CD4-positive, alpha-beta T cell treated with Interleukin-2 at 100 ng/mL for 4 hours (primary cell): Measurements from ENCODE around the gene FAIM.
"Not testable (repeated sequence)": the region's sequence is repeated elsewhere in the genome, so short reads cannot be mapped to it uniquely, and the experiment has no call there.

Experiments used
- DNase-seq: peaks from one replicate; pipeline ENCODE4 v3.0.0-alpha.2; 2020; ENCODE audit warnings: low spot score

Gene FAIM

GRCh38 chr3:138601661-138602060, 6.9 kb upstream of the FAIM start:
- not testable (repeated sequence) for DNase-seq

- not testable (repeated sequence) for DNase-seq
Observed at GRCh38 chr3:138604106-138604595, 4.4 kb upstream of the FAIM start.

GRCh38 chr3:138609898-138610266, 1.3 kb downstream of the FAIM start:
- no peak for DNase-seq

GRCh38 chr3:138615462-138615861, 6.9 kb downstream of the FAIM start:
- no peak for DNase-seq

- no peak for DNase-seq
Observed at GRCh38 chr3:138620431-138620830, 11.9 kb downstream of the FAIM start.

- DNase-seq, result no peak
Observed at GRCh38 chr3:138624518-138624917, 15.9 kb downstream of the FAIM start.

GRCh38 chr3:138625707-138626365, 17.3 kb downstream of the FAIM start:
- DNase-seq, result no peak

- DNase-seq, result no peak
Observed at GRCh38 chr3:138629526-138629925, 21.0 kb downstream of the FAIM start.

- no peak for DNase-seq
Observed at GRCh38 chr3:138638641-138639040, 30.1 kb downstream of the FAIM start.

GRCh38 chr3:138640537-138640936, 32.0 kb downstream of the FAIM start:
- DNase-seq, result no peak

- no peak for DNase-seq
Observed at GRCh38 chr3:138642226-138642926, 33.8 kb downstream of the FAIM start.

- no peak for DNase-seq
Observed at GRCh38 chr3:138642927-138643253, 34.3 kb downstream of the FAIM start.

GRCh38 chr3:138646008-138646407, 37.4 kb downstream of the FAIM start:
- DNase-seq, result no peak

GRCh38 chr3:138646513-138646912, 37.9 kb downstream of the FAIM start:
- DNase-seq, result no peak

GRCh38 chr3:138649134-138649533, 40.6 kb downstream of the FAIM start:
- no peak for DNase-seq

GRCh38 chr3:138653567-138653966, 45.0 kb downstream of the FAIM start:
- no peak for DNase-seq

GRCh38 chr3:138657508-138657907, 48.9 kb downstream of the FAIM start:
- DNase-seq, result no peak

GRCh38 chr3:138668107-138668506, 59.5 kb downstream of the FAIM start:
- DNase-seq, result no peak

GRCh38 chr3:138670407-138670806, 61.8 kb downstream of the FAIM start:
- DNase-seq, result no peak

- no peak for DNase-seq
Observed at GRCh38 chr3:138673641-138674530, 65.3 kb downstream of the FAIM start.

- no peak for DNase-seq
Observed at GRCh38 chr3:138675393-138675792, 66.8 kb downstream of the FAIM start.

GRCh38 chr3:138678086-138678485, 69.5 kb downstream of the FAIM start:
- DNase-seq, result no peak

- no peak for DNase-seq
Observed at GRCh38 chr3:138678874-138679392, 70.4 kb downstream of the FAIM start.
